Measurements from ENCODE around the gene NUAK1.

NUAK1 gene

DNA sequence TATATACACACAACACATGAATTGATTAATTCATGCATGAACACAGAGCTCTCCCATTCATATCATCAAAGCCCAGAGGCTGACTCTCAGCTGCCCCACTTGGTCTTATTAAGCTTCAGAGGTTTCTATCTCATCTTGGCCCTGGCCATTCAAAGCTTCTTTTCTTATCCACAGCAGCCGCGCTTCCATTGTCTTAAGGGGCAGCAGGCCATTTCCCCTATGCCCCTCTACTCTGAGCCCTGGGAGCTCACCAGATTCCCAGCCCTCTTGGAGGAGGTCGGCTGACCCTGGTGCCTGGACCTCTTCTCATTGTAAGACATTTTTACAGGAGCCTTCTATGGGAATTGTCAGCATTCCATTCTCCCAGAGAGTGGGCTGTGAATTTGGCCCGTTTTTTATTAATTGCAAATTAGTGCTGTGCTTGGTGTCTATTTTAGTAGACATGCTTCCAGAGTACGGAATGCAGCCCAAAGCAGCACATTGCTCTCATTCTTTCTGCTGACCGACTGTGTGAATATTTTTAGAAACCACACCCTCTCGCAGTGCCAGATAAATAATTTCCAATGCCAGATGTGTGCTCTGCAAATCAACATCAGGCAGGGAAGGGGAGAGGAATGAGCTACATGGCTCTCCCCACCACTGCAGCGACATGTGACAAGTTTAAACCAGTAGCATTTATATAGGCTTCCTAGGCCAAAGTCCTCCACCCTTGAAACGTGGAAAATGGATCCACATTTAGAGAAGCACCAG lies 58.5 kb downstream of the NUAK1 start:
- H3K4me3 ChIP-seq (ENCODE audit: control insufficient read depth, low read depth, low read length) = no peak overlapping the region
- no peak for TF ChIP-seq CTCF (conservative IDR thresholded peaks at IDR 0.05; ENCODE audit: control insufficient read depth, insufficient read depth, low read depth, low read length)
- DNase-seq (ENCODE audit: low read depth) = peak; percentile 43

DNA sequence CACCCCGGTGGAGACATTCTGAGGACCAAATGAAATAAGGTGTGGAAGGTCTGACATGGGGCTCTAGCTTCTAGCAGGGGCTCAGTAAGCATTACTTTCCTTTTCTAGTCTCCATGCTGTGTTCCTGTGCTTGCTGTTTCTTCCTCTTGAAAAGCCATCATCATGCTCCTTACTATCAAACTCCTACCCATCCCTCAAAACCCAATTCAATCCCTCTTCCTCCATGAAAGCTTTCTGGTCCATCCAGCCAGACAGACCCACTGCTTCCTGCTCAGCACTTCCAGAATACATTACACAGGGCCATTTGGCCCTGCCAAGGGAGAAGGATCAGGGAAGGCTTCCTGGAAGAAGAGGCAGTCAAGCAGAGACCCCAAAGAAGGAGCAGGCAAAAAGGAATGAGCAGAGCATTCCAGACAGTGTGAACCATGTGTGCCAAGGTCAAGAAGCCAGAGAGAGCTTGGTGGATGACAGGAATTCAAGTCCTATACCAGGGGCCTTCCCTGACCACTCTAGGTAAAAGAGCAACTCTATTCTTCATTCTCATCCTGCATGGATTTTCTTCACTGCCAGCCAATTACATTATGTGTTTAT lies 59.5 kb downstream of the NUAK1 start:
- DNase-seq (ENCODE audit: low read depth) = no peak
- TF ChIP-seq CTCF (conservative IDR thresholded peaks at IDR 0.05; ENCODE audit: control insufficient read depth, insufficient read depth, low read depth, low read length) = no peak
- no peak overlapping the region for H3K4me3 ChIP-seq (ENCODE audit: control insufficient read depth, low read depth, low read length)

DNA sequence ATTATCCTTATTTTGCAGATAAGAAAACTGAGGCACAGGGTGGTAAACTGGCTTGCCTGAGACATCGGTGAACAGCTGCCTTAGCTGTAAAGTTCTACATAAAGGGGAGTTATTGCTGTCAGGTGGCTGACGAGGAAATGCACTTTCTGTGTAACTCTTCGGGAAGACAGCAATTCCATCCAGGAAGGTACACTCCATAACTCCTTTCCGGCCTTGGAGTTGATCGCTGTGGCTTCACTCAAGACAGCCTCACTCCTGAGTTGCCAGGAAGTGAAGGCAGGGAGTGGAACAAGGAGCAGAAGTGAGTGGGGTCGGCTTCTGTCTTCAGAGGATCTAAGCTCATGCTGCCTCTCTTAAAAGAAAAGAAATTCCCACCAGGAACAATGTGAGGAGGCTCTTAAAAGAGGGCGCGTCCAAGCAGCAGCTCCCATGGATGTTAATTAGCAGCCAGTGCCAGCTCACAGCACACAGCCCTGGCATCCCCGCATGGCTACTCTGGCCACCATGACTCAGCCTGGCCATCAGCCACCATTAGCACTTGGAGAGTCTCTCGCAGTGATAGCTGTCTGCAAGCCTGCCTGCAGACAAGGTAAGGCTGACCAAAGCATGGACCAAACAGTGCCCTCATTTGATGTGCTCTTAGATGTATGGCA lies 60.3 kb downstream of the NUAK1 start:
- DNase-seq (ENCODE audit: low read depth) = peak; percentile 65
- no peak for TF ChIP-seq CTCF (conservative IDR thresholded peaks at IDR 0.05; ENCODE audit: control insufficient read depth, insufficient read depth, low read depth, low read length)
- no peak overlapping the region for H3K4me3 ChIP-seq (ENCODE audit: control insufficient read depth, low read depth, low read length)

GRCh38 chr12:106074706-106075392 lies 63.9 kb downstream of the NUAK1 start:
- no peak for DNase-seq (ENCODE audit: low read depth)
- no peak for TF ChIP-seq CTCF (conservative IDR thresholded peaks at IDR 0.05; ENCODE audit: control insufficient read depth, insufficient read depth, low read depth, low read length)
- no peak overlapping the region for H3K4me3 ChIP-seq (ENCODE audit: control insufficient read depth, low read depth, low read length)

DNA sequence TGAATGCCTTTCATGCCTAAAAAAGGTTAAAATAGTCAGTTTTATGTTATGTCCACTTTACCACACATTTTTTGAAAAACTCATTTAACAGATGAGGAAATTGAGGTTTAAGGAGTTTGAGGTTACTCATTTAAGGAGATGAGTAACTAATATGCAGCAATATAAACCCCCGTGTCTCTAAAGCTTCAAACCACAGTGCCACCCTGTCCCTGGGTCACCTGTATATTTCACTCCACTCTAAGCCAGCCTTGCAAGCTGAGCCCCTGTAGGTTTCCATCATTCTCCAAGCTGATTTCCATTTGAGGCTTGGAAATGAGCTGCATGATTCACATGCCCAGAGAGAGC lies 64.4 kb downstream of the NUAK1 start:
- H3K4me3 ChIP-seq (ENCODE audit: control insufficient read depth, low read depth, low read length) = no peak overlapping the region
- DNase-seq (ENCODE audit: low read depth) = no peak
- TF ChIP-seq CTCF (conservative IDR thresholded peaks at IDR 0.05; ENCODE audit: control insufficient read depth, insufficient read depth, low read depth, low read length) = no peak

GRCh38 chr12:106073179-106073578 lies 65.6 kb downstream of the NUAK1 start:
- no peak overlapping the region for H3K4me3 ChIP-seq (ENCODE audit: control insufficient read depth, low read depth, low read length)
- no peak for DNase-seq (ENCODE audit: low read depth)
- TF ChIP-seq CTCF (conservative IDR thresholded peaks at IDR 0.05; ENCODE audit: control insufficient read depth, insufficient read depth, low read depth, low read length) = no peak

Measured in fibroblast of mammary gland (primary cell).